ENCODE data around the gene COPA.
"Not testable (repeated sequence)": the region's sequence is repeated elsewhere in the genome, so short reads cannot be mapped to it uniquely, and the experiment has no call there.

Gene COPA

GRCh38 chr1:160338580-160338979 lies 4.5 kb downstream of the COPA start:
- FAIRE-seq: no peak
- no peak for DNase-seq (ENCODE audit: insufficient read length, low spot score)

- no peak for DNase-seq (ENCODE audit: insufficient read length, low spot score)
- FAIRE-seq: no peak
Observed at GRCh38 chr1:160332516-160332915, 10.5 kb downstream of the COPA start.

- FAIRE-seq (no peak), DNase-seq (ENCODE audit: insufficient read length, low spot score) (no peak)
Observed at GRCh38 chr1:160330119-160330518, 12.9 kb downstream of the COPA start.

- no peak for FAIRE-seq
- DNase-seq (ENCODE audit: insufficient read length, low spot score): no peak
Observed at GRCh38 chr1:160328184-160328583, 14.9 kb downstream of the COPA start.

- DNase-seq (ENCODE audit: insufficient read length, low spot score) (no peak), FAIRE-seq (no peak)
Observed at GRCh38 chr1:160326418-160326817, 16.6 kb downstream of the COPA start.

GRCh38 chr1:160325252-160325651 lies 17.8 kb downstream of the COPA start:
- FAIRE-seq (no peak), DNase-seq (ENCODE audit: insufficient read length, low spot score) (no peak)

- DNase-seq (ENCODE audit: insufficient read length, low spot score) (no peak), FAIRE-seq (no peak)
Observed at GRCh38 chr1:160322831-160323230, 20.2 kb downstream of the COPA start.

GRCh38 chr1:160315359-160315758 lies 27.7 kb downstream of the COPA start:
- DNase-seq (ENCODE audit: insufficient read length, low spot score) (no peak), FAIRE-seq (no peak)

- FAIRE-seq (no peak), DNase-seq (ENCODE audit: insufficient read length, low spot score) (no peak)
Observed at GRCh38 chr1:160309571-160309970, 33.5 kb downstream of the COPA start.

- no peak for FAIRE-seq
- DNase-seq (ENCODE audit: insufficient read length, low spot score): no peak
Observed at GRCh38 chr1:160309185-160309557, 33.9 kb downstream of the COPA start.

- DNase-seq (ENCODE audit: insufficient read length, low spot score) (no peak), FAIRE-seq (no peak)
Observed at GRCh38 chr1:160308451-160309184, 34.4 kb downstream of the COPA start.

GRCh38 chr1:160307118-160307791 lies 35.8 kb downstream of the COPA start:
- no peak for DNase-seq (ENCODE audit: insufficient read length, low spot score)
- no peak for FAIRE-seq

- FAIRE-seq: no peak
Observed at GRCh38 chr1:160300173-160300572, 42.9 kb downstream of the COPA start.

GRCh38 chr1:160296036-160296435 lies 47.0 kb downstream of the COPA start:
- FAIRE-seq (peak; percentile 37), DNase-seq (ENCODE audit: insufficient read length, low spot score) (no peak)

More at GRCh38 chr1:160300173-160300572, 42.9 kb downstream of the COPA start:
- DNase-seq (ENCODE audit: insufficient read length, low spot score): no peak

- DNase-seq (ENCODE audit: insufficient read length, low spot score) (no peak), FAIRE-seq (no peak)
Observed at GRCh38 chr1:160293020-160293968, 49.8 kb downstream of the COPA start.

GRCh38 chr1:160291248-160292220 lies 51.5 kb downstream of the COPA start:
- DNase-seq (ENCODE audit: insufficient read length, low spot score) (peak; percentile 37), FAIRE-seq (peak; percentile 92)

GRCh38 chr1:160287769-160288168 lies 55.3 kb downstream of the COPA start:
- not testable (repeated sequence) for FAIRE-seq; DNase-seq (ENCODE audit: insufficient read length, low spot score)

- DNase-seq (ENCODE audit: insufficient read length, low spot score) (no peak), FAIRE-seq (no peak)
Observed at GRCh38 chr1:160285506-160285905, 57.5 kb downstream of the COPA start.

GRCh38 chr1:160284782-160285344 lies 58.2 kb downstream of the COPA start, which contains the start of gene PEX19:
PEX19 (minus strand) TSS chr1:160285133; CDS start chr1:160285124, 9 bp downstream.
- FAIRE-seq (peak; percentile 93), DNase-seq (ENCODE audit: insufficient read length, low spot score) (peak; percentile 79)
